EL (cell line): ENCODE results near the gene SAMD7.

Experiments used
- DNase-seq: peaks from one replicate; pipeline ENCODE4 v3.0.0-alpha.2; 2016

The SAMD7 gene

GRCh38 chr3:169914321-169914720 lies 2.9 kb downstream of the SAMD7 start:
- peak; percentile 55 for DNase-seq

DNA sequence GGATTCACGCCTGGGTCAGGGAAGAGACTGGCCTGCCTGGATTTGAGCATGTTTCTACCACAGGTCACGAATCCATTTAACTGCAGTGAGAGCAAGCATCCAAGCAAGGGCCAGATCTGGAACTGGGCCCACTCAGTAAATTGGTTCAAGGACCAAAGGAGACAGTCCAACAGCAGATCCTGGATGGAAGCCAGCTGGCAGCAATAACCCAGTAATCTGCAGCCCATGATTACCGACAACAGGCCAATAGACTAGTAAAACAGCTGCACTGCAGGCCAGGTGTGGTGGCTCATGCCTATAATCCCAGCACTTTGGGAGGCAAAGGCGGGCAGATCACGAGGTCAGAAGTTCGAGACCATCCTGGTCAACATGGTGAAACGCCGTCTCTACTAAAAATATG lies 11.8 kb downstream of the SAMD7 start:
- no peak for DNase-seq

- no peak for DNase-seq
These were observed 12.5 kb downstream of the SAMD7 start for GRCh38 chr3:169923831-169924230.

DNA sequence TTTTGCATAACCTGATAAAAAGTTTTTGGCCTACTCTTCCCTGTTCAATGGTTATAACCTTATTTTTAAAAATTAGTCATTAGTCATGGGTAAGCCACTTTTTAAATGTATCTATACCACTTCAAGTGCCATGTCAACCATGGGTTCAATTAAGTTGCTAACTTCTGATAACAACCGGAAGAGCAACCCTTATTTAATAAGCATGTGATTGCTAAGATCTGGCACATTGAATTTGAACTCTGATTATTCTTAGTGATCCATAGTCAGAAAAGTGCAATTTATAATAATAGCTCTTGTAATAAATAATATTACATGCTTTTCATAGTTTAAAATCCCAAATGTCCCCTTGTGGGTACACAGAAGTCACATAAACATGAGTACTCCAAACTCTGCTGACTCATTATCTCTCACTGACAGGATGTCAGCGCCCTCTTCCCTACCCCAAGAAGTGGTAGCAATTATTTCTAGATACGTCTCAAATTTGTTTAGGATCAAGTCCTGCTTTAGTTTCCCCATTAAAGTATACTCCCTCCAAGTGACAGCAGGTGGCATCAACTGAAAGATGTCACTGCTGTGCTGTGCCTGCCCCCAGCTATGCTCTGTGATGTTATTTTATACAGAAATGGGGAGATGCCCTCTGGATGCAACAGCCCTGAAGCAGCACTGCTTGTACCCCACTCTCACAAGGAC lies 18.6 kb downstream of the SAMD7 start:
- no peak for DNase-seq

DNA sequence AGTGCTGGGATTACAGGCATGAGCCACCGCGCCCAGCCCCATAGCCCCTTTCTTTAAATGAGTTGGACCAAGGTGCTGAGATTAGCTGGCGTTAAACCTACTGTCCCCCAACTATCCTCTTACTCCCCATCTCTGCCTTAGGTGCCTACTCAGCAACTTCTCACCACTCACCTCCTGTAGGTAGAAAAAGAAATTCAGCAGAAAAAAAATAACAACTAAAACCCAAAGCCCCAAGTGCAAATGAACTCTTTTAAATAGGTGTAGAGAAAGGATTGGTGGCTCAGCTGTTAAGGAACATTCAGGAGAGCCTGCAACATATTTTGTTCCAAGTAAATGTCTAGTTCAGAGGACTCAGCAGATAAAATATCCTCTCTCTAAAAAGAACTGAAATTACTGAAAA lies 19.5 kb downstream of the SAMD7 start:
- DNase-seq = no peak

DNA sequence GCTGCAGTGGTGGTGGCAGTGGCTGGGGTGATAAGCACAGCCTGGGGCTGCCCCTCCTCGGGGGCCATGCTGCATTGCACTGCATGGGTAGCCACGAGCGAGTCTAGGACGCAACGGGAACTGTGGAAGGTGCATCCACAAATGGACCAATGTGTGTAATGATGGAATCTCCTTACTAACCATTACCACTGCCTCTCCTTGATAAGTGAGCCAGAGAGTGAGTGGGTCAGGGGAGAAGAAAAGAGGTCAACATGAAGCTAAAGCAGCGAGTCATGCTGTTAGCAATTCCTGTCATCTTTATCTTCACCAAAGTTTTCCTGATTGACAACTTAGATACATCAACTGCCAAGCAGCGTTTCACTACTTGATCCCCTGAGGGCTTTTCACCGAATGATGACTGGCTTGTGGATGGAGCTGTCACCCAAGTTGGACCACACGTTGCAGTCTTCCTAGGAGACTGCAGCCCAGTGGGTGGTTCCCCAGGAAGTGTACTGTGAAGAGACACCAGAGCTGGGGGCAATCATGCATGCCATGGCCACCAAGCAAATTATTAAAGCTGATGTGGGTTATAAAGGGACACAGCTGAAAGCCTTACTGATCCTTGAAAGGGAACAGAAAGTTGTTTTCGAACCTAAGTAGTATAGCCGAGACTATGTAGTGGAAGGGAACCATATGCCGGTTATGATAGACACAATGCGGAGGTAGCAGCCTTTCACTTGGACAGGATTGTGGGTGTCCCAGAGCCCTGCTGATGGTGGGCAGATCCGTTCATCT lies 20.6 kb downstream of the SAMD7 start:
- no peak for DNase-seq

DNA sequence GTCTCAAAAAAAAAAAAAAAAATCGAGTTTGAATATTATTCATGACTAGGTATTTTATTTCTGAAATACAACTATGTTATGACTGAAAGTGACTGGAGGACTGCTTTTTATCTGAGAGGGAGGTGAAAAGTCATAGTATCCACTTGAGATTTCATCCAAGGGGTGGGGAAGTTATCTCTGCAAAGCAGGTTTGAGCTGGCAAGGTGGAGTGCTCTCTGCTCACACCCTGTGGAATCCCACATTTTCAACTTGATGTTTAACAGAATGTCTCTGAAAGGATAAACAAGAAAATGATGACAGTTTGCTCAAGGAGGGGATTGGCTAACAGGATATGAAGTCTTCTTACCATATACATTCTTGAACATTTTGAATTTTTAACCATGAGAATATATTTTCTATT lies 27.9 kb downstream of the SAMD7 start:
- no peak for DNase-seq

DNA sequence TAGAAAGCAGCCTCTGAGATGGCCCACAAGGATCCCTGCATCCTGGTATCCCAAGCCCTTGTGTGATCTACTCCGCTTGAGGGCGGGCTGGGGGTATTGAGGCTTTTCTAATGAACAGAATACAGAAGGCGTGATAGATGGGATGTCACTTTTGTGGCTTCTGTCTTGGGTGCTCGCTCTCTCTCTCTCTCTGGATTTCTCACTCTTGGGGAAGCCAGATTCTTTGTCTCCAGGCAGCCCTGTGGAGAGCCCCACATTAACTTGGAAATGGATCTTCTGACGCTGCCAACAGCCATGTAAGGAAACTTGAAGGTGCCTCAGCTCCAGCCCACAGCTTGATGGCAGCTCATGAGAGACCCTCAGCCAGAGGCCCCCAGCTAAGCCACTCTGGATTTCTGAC lies 28.4 kb downstream of the SAMD7 start:
- no peak for DNase-seq

GRCh38 chr3:169940470-169941181 lies 29.3 kb downstream of the SAMD7 start:
- no peak for DNase-seq

GRCh38 chr3:169945313-169945712 lies 33.9 kb downstream of the SAMD7 start:
- no peak for DNase-seq

- DNase-seq = no peak
These were observed 35.0 kb downstream of the SAMD7 start for GRCh38 chr3:169946336-169946735.

GRCh38 chr3:169948559-169949448 lies 37.4 kb downstream of the SAMD7 start:
- DNase-seq = no peak

- DNase-seq = no peak
These were observed 40.7 kb downstream of the SAMD7 start for GRCh38 chr3:169952045-169952444.

GRCh38 chr3:169953462-169954141 lies 42.2 kb downstream of the SAMD7 start:
- DNase-seq = peak; percentile 11

DNA sequence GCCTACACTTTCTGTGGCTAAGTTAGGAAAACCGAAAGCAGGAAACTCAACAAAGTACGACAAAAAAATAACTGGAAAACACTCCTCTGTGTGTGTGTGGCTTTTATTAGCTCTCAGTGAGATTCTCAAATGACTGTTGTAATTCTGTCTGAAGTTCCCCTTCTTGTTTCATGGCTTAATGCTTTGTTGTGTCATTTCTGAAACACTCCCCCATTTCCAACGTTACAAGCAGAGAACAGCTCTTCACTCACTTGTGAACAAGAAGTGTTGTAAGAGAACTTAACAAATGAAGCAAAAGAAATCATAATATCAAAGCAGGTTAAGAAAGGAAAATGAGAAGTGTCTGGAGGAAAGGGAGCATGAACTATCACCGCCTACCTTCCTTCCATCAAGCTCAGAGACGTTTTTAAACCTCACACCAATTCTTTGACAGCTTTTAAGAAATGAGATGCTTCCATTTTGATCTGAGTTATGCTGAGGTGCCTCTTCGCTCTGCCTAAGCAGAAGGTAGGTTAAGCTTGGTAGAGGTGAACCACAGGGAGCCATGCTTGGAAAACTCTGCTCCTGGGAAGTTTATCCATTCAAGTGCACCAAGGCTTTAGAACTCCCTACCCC lies 42.9 kb downstream of the SAMD7 start:
- DNase-seq = no peak

DNA sequence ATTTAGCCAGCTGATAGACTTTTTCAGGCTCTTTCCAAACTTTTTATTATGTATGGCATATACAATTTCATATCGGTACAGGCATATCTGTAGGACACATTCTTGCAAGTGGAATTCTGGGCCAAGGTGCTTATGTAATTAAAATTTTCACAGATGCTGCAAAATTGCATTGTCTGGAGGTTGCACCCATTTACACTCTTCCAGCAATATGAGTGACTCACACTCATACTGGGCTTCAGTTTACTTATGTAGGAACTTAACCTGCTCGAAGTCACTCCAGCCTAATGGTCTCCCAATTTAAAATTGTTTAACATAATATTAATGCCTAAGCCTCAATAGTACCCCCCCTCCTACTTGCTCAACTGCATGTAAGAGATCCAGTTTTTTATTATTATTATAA lies 44.0 kb downstream of the SAMD7 start:
- DNase-seq = no peak

DNA sequence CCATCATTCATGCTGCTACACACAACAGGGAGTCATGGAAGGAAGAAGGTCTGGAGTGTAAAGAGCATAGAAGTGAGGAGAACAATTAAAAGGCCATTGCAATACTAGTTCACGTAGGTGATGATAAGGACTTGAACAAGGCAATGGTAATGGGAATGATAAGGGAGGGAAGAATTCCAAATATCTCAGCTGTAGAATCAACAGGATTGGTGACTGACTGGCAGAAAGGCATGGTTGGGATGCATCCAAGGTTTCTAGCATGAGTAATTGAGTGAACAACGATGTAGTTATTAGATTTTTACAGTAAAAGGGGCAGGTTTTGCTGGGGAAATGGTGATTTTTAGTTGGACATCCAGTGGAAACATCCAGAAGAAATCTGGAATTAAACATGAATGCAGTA lies 52.8 kb downstream of the SAMD7 start:
- DNase-seq = peak; percentile 79

DNA sequence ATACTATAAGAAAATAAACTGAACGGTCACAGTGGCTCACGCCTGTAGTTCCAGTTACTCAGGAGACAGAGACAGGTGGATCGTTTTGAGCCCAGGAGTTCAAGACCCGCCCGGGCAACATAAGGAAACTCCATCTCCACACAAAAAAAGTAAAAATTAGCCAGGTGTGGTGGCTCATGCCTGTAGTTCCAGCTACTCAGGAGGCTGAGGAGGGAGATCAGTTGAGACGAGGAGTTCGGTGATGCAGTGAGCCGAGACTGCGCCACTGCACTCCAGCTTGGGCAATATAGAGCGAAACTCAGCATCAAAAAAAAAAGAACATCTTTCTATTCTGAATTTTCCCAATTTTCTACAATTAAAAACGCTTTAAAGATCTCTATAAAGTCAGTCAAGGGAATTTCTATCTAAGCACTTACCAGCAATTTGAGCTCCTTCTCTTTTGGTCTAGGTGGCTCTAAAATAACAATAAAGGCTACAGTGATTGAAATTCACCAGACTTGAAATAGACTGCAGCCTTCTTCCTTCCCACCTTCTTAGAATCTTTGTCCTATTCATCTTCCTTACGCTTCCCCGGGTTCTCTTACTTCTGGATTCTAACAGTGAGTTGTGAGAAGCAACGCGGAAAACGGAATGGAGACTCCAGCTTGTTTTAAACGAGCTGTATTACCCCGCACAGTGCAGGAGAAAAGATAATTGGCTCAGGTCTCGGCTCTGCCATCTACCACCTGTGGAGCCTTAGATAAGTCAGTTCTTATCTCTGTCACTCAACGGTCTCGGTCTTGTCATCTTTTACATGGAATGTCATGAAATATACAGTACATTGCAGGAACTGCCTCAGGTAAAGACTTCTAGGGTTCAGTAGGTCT lies 54.4 kb downstream of the SAMD7 start:
- DNase-seq = no peak

DNA sequence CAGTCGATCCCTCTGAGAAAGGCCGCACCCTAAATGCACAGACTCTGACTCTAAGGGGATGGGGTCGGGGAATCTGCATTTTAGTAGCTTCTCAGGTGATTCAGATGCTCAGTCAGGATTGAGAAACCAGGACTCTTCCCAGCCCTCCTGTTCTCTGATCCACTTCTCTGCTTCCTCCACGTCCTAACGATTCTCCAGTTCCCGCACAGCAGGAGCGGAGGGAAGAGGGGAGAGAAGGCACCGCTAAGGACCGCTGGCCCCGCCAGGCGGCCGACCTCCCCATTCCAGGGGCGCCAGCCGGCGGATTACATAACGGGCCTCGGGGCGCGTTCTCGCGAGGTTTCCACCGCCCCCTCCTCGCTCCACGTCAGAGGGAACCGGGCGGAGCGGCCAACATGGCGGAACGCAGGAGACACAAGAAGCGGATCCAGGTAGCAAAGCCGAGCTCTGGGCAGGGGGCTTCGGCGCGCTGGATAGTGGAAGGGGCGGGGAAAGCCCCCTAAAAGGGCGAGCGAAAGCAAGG lies 55.1 kb downstream of the SAMD7 start, which contains the start of gene SEC62:
TSS of gene SEC62 (plus strand) at position 380 of the 523 bp plus-strand sequence. CDS start at position 396, 16 bp downstream.
- DNase-seq = peak; percentile 91
